HCT116 (cell line): ENCODE data around the gene MCF2L2.

Source experiments
- CTCF ChIP-seq, 3 experiments: fragments of 200-600 bp in 1 of 3; sonication (generic) in 1 of 3; IDR thresholded peaks in 2 of 3; conservative IDR thresholded peaks in 1 of 3; 2 replicates each; pipeline ENCODE4 v1.5.1; 2012 to 2017; ENCODE audit warnings: low read depth in 2 of 3, low read length in 2 of 3, antibody characterized with exemption in 1 of 3, borderline replicate concordance in 1 of 3, control low read depth in 1 of 3, mild to moderate bottlenecking in 1 of 3, mixed read lengths in 1 of 3, mixed run types in 1 of 3, moderate library complexity in 1 of 3; ENCODE audit not compliant: insufficient read depth in 1 of 3
- EZH2 ChIP-seq: fragments of 200-600 bp; sonication (generic); IDR thresholded peaks from 2 replicates; pipeline ENCODE4 v1.6.1; 2017; ENCODE audit warnings: antibody characterized with exemption, mixed run types
- JUND ChIP-seq: IDR thresholded peaks from 2 replicates; pipeline ENCODE4 v1.6.1; 2012
- POLR2AphosphoS5 ChIP-seq: IDR thresholded peaks from 2 replicates; pipeline ENCODE4 v1.6.1; 2011; ENCODE audit warnings: mild to moderate bottlenecking, low read depth, low read length, moderate library complexity

GRCh38 chr3:183227586-183227985, 200.8 kb downstream of the MCF2L2 start:
- TF ChIP-seq CTCF (IDR thresholded peaks at IDR 0.05 in 2 of 3, conservative IDR thresholded peaks at IDR 0.05 in 1 of 3; ENCODE audit: borderline replicate concordance in 1 of 3, insufficient read depth in 1 of 3, low read depth in 2 of 3, low read length in 2 of 3) = no peak
- no peak for TF ChIP-seq POLR2AphosphoS5
- no peak for TF ChIP-seq JUND
- TF ChIP-seq EZH2 = no peak
